ENCODE measurements around the gene BOK. TPM values are rescaled to one million over a fixed set of nuclear protein-coding genes. Genes with fewer than 3 reads are reported as not detected.

BOK gene
- total and polyA plus RNA-seq, 4 donors = 11.8 to 44.3 (median 29.1) TPM

- Histone ChIP-seq H3K36me3 (ENCODE audit: control insufficient read depth in 4 of 4, insufficient read depth in 4 of 4, low read length in 4 of 4) (no peaks in the 10 kb centered on the region), H3K9ac (ENCODE audit: insufficient read depth in 1 of 2, low read length in 2 of 2) (no peak overlapping the region), H3K27me3 (ENCODE audit: control insufficient read depth in 3 of 3, insufficient read depth in 3 of 3, low read length in 2 of 3) (peaks cover 0 to 9% (median 0%) of the 10 kb centered on the region in 3 donors), H3K4me1 (ENCODE audit: control insufficient read depth in 5 of 5, insufficient read depth in 5 of 5, low read length in 5 of 5) (peaks cover 0 to 36% (median 22%) of the 10 kb centered on the region in 5 donors), H3K27ac (ENCODE audit: low read depth in 1 of 2, low read length in 1 of 2) (no peak overlapping the region), H3K4me3 (no peak overlapping the region), H3K9me3 (ENCODE audit: control insufficient read depth in 4 of 4, insufficient read depth in 3 of 4, low read length in 3 of 4) (peaks cover 0 to 5% (median 0%) of the 10 kb centered on the region in 4 donors)
- DNase-seq (no peak), ATAC-seq (ENCODE audit: insufficient read depth, low FRiP score) (no peak)
- 58 to 64% methylated on average over 15 of the region's 15 CpGs for WGBS, 2 donors
- TF ChIP-seq CTCF (IDR thresholded peaks at IDR 0.05; ENCODE audit: control extremely low read depth, extremely low read depth) = no peak
These were observed 16.3 kb upstream of the BOK start for GRCh38 chr2:241542278-241542605.

GRCh38 chr2:241545106-241545505, 13.4 kb upstream of the BOK start:
- ATAC-seq (ENCODE audit: insufficient read depth, low FRiP score) (no peak), DNase-seq (peak; percentile 86 to 94 (median 93))
- H3K4me3 ChIP-seq = no peak overlapping the region
- no peaks in the 10 kb centered on the region for H3K36me3 ChIP-seq (ENCODE audit: control insufficient read depth in 4 of 4, insufficient read depth in 4 of 4, low read length in 4 of 4)
- H3K27me3 ChIP-seq (ENCODE audit: control insufficient read depth in 3 of 3, insufficient read depth in 3 of 3, low read length in 2 of 3) = peaks cover 0 to 9% (median 0%) of the 10 kb centered on the region in 3 donors
- peak overlapping the region in 1 of 2 donors; percentile 36 for H3K9ac ChIP-seq (ENCODE audit: insufficient read depth in 1 of 2, low read length in 2 of 2)
- peaks cover 0 to 3% (median 0%) of the 10 kb centered on the region in 4 donors for H3K9me3 ChIP-seq (ENCODE audit: control insufficient read depth in 4 of 4, insufficient read depth in 3 of 4, low read length in 3 of 4)
- WGBS, 2 donors = 41 to 42% methylated on average over 10 of the region's 10 CpGs
- H3K27ac ChIP-seq (ENCODE audit: low read depth in 1 of 2, low read length in 1 of 2) = peak overlapping the region in 1 of 2 donors; percentile 18
- TF ChIP-seq CTCF (IDR thresholded peaks at IDR 0.05; ENCODE audit: control extremely low read depth, extremely low read depth) = no peak
- H3K4me1 ChIP-seq (ENCODE audit: control insufficient read depth in 5 of 5, insufficient read depth in 5 of 5, low read length in 5 of 5) = peaks cover 0 to 47% (median 25%) of the 10 kb centered on the region in 5 donors

- no peak for TF ChIP-seq CTCF (IDR thresholded peaks at IDR 0.05; ENCODE audit: control extremely low read depth, extremely low read depth)
- H3K4me3 ChIP-seq = no peak overlapping the region
- H3K4me1 ChIP-seq (ENCODE audit: control insufficient read depth in 5 of 5, insufficient read depth in 5 of 5, low read length in 5 of 5) = peaks cover 0 to 48% (median 29%) of the 10 kb centered on the region in 5 donors
- H3K9me3 ChIP-seq (ENCODE audit: control insufficient read depth in 4 of 4, insufficient read depth in 3 of 4, low read length in 3 of 4) = peaks cover 0 to 3% (median 0%) of the 10 kb centered on the region in 4 donors
- DNase-seq (peak in 1 of 3 donors; percentile 29), ATAC-seq (ENCODE audit: insufficient read depth, low FRiP score) (no peak)
- peaks cover 0 to 9% (median 0%) of the 10 kb centered on the region in 3 donors for H3K27me3 ChIP-seq (ENCODE audit: control insufficient read depth in 3 of 3, insufficient read depth in 3 of 3, low read length in 2 of 3)
- H3K9ac ChIP-seq (ENCODE audit: insufficient read depth in 1 of 2, low read length in 2 of 2) = peak overlapping the region in 1 of 2 donors; percentile 36
- no peaks in the 10 kb centered on the region for H3K36me3 ChIP-seq (ENCODE audit: control insufficient read depth in 4 of 4, insufficient read depth in 4 of 4, low read length in 4 of 4)
- H3K27ac ChIP-seq (ENCODE audit: low read depth in 1 of 2, low read length in 1 of 2) = peak overlapping the region in 1 of 2 donors; percentile 18
- WGBS, 2 donors = 65 to 91% methylated on average over 9 to 12 of the region's 12 CpGs
These were observed 12.7 kb upstream of the BOK start for GRCh38 chr2:241545523-241546473.

Data from lung (tissue), 12 donors.